Loucy (cell line): ENCODE data around the gene ORMDL3.

Experiments used
- H2AFZ ChIP-seq: fragments of 200-600 bp; sonication (generic); 2 replicates; pipeline ENCODE4 v1.6.0; 2016; ENCODE audit warnings: antibody characterized with exemption, mild to moderate bottlenecking, low read length, moderate library complexity
- H3F3A ChIP-seq: fragments of 200-600 bp; 2 replicates; pipeline ENCODE4 v1.6.0; 2016; ENCODE audit warnings: antibody characterized with exemption, low read depth, mild to moderate bottlenecking
- H3K27me3 ChIP-seq: fragments of 200-600 bp; sonication (generic); 2 replicates; pipeline ENCODE4 v1.6.1; 2014; ENCODE audit warnings: low read length, mild to moderate bottlenecking; ENCODE audit not compliant: insufficient read depth, poor library complexity, severe bottlenecking
- H3K36me3 ChIP-seq: fragments of 200-600 bp; sonication (generic); 2 replicates; pipeline ENCODE4 v1.6.1; 2016; ENCODE audit warnings: low read length; ENCODE audit not compliant: insufficient read depth
- H3K4me1 ChIP-seq: fragments of 200-600 bp; sonication (generic); 2 replicates; pipeline ENCODE4 v1.5.1; 2014; ENCODE audit warnings: low read length, mild to moderate bottlenecking; ENCODE audit not compliant: insufficient read depth, poor library complexity, severe bottlenecking
- H3K4me2 ChIP-seq: fragments of 200-600 bp; sonication (generic); 2 replicates; pipeline ENCODE4 v1.6.0; 2014; ENCODE audit warnings: antibody characterized with exemption, low read length, low read depth, mild to moderate bottlenecking; ENCODE audit not compliant: poor library complexity, severe bottlenecking
- H3K4me3 ChIP-seq: fragments of 200-600 bp; sonication (generic); 2 replicates; pipeline ENCODE4 v1.5.1; 2014; ENCODE audit warnings: low read length, mild to moderate bottlenecking, mixed read lengths; ENCODE audit not compliant: poor library complexity, severe bottlenecking
- H3K79me2 ChIP-seq: fragments of 200-600 bp; sonication (generic); 2 replicates; pipeline ENCODE4 v1.6.1; 2014; ENCODE audit warnings: low read length; ENCODE audit not compliant: insufficient read depth
- H3K9ac ChIP-seq: fragments of 200-600 bp; sonication (generic); 2 replicates; pipeline ENCODE4 v1.6.0; 2014; ENCODE audit warnings: mild to moderate bottlenecking, low read depth, low read length, moderate library complexity; ENCODE audit not compliant: poor library complexity, severe bottlenecking
- H3K9me2 ChIP-seq: fragments of 200-600 bp; sonication (generic); replicated peaks from 2 replicates; pipeline ENCODE4 v1.6.1; 2016; ENCODE audit warnings: low read depth, low read length, mixed read lengths
- H3K9me3 ChIP-seq: fragments of 200-600 bp; sonication (generic); 2 replicates; pipeline ENCODE4 v1.6.1; 2014; ENCODE audit warnings: mild to moderate bottlenecking, antibody characterized with exemption, low read length, low read depth; ENCODE audit not compliant: insufficient read depth
- H4K20me1 ChIP-seq: fragments of 200-600 bp; sonication (generic); 2 replicates; pipeline ENCODE4 v1.6.0; 2014; ENCODE audit warnings: antibody characterized with exemption, low read length, mild to moderate bottlenecking; ENCODE audit not compliant: insufficient read depth, poor library complexity, severe bottlenecking
- EZH2phosphoT487 ChIP-seq: fragments of 200-600 bp; IDR thresholded peaks from 2 replicates; pipeline ENCODE4 v1.6.1; 2018; ENCODE audit warnings: antibody characterized with exemption, mild to moderate bottlenecking, moderate library complexity, borderline replicate concordance
- TF ChIP-seq, protein P1 (sequence below): fragments of 200-600 bp; sonication (generic); conservative IDR thresholded peaks from 2 replicates; pipeline ENCODE4 v1.5.1; 2014; ENCODE audit warnings: mild to moderate bottlenecking, antibody characterized with exemption, low read length

The ORMDL3 gene

GRCh38 chr17:39946551-39947330, 19.3 kb upstream of the ORMDL3 start:
- Histone ChIP-seq H3K9ac (no peak overlapping the region), H3F3A (no peaks in the 10 kb centered on the region), H3K79me2 (no peaks in the 10 kb centered on the region), H3K4me3 (no peak overlapping the region), H4K20me1 (no peaks in the 10 kb centered on the region), H3K9me3 (no peaks in the 10 kb centered on the region), H2AFZ (no peak overlapping the region), H3K36me3 (no peaks in the 10 kb centered on the region), H3K4me1 (peaks cover 16% of the 10 kb centered on the region), H3K9me2 (no peaks in the 10 kb centered on the region), H3K27me3 (no peaks in the 10 kb centered on the region), H3K4me2 (no peak overlapping the region)
- TF ChIP-seq, protein P1, sequence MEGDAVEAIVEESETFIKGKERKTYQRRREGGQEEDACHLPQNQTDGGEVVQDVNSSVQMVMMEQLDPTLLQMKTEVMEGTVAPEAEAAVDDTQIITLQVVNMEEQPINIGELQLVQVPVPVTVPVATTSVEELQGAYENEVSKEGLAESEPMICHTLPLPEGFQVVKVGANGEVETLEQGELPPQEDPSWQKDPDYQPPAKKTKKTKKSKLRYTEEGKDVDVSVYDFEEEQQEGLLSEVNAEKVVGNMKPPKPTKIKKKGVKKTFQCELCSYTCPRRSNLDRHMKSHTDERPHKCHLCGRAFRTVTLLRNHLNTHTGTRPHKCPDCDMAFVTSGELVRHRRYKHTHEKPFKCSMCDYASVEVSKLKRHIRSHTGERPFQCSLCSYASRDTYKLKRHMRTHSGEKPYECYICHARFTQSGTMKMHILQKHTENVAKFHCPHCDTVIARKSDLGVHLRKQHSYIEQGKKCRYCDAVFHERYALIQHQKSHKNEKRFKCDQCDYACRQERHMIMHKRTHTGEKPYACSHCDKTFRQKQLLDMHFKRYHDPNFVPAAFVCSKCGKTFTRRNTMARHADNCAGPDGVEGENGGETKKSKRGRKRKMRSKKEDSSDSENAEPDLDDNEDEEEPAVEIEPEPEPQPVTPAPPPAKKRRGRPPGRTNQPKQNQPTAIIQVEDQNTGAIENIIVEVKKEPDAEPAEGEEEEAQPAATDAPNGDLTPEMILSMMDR, result no peak
- TF ChIP-seq EZH2phosphoT487, result no peak

- no peak for TF ChIP-seq EZH2phosphoT487
- TF ChIP-seq, protein P1, result no peak
- no peaks in the 10 kb centered on the region for H3K9me2 ChIP-seq
- no peaks in the 10 kb centered on the region for H4K20me1 ChIP-seq
- H3K9me3 ChIP-seq, result no peaks in the 10 kb centered on the region
- H3K27me3 ChIP-seq, result no peaks in the 10 kb centered on the region
- H3K79me2 ChIP-seq, result no peaks in the 10 kb centered on the region
- no peak overlapping the region for H2AFZ ChIP-seq
- H3K4me2 ChIP-seq, result no peak overlapping the region
- H3K4me3 ChIP-seq, result no peak overlapping the region
- H3K4me1 ChIP-seq, result peaks cover 23% of the 10 kb centered on the region
- no peaks in the 10 kb centered on the region for H3F3A ChIP-seq
- no peak overlapping the region for H3K9ac ChIP-seq
- no peaks in the 10 kb centered on the region for H3K36me3 ChIP-seq
Measured at GRCh38 chr17:39944393-39944711, 17.0 kb upstream of the ORMDL3 start.

DNA sequence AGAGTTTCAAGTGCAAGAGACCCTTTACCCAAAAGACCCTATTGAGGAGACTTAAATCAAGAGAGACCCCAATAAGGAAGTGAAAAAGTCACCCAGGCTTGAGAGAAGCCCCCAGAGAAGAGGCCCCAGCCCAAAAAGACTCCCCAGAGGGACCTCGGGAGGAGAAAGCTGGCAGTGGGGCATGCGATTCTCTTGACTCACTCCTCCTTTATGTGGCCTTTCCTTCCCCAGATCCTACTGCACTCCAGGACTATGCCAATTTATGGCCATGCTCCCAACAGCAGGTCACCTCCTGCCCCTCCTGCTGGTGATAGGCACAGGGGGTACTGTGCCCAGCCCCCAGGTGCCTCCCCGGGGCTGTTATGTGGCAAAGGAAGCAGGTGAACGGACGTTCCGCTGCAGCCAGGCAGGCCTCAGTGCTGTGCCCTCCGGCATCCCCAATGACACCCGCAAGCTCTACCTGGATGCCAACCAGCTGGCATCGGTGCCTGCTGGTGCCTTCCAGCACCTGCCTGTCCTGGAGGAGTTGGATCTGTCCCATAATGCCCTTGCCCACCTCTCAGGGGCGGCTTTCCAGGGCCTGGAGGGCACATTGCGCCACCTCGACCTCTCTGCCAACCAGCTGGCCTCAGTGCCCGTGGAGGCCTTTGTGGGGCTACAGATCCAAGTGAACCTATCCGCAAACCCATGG, 16.4 kb upstream of the ORMDL3 start:
- Histone ChIP-seq H3F3A (no peaks in the 10 kb centered on the region), H3K4me3 (no peak overlapping the region), H3K9me3 (no peaks in the 10 kb centered on the region), H3K4me1 (peaks cover 23% of the 10 kb centered on the region), H3K27me3 (no peaks in the 10 kb centered on the region), H3K9ac (no peak overlapping the region), H3K4me2 (no peak overlapping the region), H3K36me3 (no peaks in the 10 kb centered on the region), H2AFZ (no peak overlapping the region), H3K9me2 (no peaks in the 10 kb centered on the region), H3K79me2 (no peaks in the 10 kb centered on the region), H4K20me1 (no peaks in the 10 kb centered on the region)
- TF ChIP-seq EZH2phosphoT487, result no peak
- TF ChIP-seq, protein P1, result no peak
